MV-4-11 (cell line): ENCODE data around the gene FAM234B.
A peak's percentile ranks its signal among the peaks of the same experiment; 100 is the strongest.

Experiments
- DNase-seq: peaks from one replicate; lab custom pipeline; 2025; lab: John Stamatoyannopoulos, UW

The FAM234B gene, protein sequence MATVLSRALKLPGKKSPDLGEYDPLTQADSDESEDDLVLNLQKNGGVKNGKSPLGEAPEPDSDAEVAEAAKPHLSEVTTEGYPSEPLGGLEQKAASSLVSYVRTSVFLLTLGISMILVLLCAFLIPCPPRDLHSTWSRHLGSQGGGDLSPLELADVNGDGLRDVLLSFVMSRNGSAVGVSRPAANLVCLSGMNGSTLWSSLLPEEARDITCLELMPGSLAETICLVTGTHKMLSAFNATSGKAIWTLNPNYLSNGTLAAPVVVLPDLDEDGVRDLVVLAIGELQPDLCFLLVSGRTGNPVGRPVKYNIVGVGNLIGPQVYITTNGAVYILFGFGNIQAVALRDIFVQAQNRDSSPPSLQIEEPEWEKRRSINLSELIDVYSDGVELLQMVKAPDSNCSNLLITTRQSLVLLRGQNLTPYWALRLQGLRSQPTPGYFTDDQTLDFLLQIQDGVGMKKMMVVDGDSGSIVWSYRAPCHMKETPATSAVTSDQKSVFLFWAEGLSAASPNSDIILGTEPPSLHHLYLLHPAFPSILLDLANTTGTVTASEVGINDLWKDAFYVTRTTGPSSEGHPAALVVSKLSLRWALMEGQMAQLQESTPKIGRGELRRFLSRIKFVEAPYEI

DNA sequence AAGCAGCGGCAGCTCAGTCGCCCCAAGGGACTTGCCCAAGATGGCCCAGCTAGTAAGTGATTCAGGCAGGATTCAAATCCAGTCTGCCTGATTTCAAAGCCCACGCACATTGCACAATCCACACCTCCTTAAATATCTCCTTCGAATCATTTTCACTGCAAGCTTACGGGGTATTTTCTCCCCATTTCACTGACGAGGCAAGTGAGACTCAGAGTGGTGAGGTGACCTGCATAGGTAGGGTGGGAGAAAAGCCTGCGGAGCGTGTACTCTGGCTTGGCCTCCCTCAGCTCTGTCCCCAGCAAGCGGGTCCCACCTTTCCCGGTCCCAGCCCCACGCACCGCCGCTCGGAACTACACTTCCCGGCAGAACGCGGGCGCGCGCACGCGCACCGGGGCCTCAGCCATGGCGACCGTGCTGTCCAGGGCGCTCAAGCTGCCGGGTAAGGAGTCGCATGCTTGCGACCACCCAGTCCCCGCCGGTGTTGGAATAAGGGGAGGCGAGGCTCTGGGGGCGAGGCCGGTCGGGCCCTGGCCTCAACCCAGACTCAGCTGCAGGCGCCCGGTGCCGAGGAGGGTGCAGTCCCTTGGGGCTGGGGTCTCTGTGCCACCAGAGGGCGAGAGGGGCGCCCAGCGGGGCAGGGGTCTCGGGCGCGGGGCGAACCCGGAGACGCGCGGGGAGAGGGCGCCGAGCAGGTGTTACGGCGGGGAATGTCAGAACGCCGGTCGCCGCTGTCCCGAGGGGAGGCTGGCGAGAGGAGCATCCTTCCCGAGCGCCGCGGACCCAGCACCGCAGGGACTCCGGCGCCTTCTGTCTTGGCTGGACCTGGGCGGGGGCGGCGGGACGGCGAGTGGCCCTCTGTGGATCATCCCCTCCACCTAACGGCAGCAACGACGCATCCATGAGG, at the start of gene FAM234B:
Gene FAM234B, plus strand, starts transcription at position 380 of the 904 bp plus-strand sequence. Its CDS starts 23 bp downstream, at position 403.
- peak; percentile 61 for DNase-seq

DNA sequence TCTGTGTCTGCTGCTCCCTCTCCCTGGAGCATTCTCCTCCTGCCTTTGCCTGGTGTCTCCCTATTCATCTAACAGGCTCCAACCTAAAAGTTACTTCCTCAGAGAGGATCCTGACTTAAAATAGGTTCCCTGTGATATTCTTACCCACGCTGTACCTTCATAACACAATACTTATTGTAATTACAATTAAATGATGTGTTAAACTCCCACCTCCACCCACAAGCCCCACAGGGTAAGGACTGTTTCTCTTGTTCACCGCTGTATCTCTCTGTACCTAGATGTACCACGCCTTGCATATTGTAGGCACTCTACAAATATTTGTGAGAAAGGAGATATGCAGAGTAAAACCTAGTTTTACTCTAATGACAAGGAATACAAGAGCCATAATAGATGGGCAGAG, 49.1 kb upstream of the FAM234B start:
- DNase-seq, result no peak

DNA sequence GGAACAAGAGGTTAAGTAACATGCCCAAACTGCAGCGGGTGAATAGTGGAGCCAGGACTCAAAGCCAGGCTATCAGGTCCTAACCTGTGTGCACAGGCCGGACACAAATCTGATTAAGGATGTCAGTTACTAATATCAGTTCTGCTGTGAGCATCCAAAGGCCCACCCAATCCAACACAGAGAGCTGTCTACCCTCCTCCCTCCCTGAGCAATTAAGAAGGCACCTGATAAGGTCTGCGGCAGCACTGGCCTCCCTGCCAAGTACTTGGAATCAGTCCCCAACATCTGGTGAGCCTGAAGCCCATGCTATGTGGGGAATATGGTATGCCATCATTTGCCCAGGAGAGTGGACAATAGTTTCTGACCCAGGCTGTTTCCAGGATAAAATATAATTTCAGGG, 48.0 kb upstream of the FAM234B start:
- DNase-seq, result no peak

DNA sequence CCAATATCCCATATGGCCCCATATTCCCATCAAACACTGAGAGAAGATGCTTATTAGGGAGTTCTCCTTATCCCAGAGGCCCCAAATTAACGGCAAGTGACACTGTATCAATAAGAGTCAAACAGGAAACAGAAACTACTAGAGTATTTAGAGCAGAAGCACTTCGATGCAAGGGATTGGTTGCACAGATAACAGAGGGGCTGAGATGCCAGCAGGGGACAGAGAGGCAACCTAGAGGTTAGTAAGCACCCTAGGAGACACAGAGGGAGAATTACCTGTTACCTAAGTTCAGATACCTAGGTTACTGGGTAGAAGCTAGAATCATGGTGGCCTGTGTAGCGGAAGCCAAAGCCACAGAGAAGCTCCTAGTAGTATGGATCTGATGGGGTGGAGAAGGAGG, 47.0 kb upstream of the FAM234B start:
- DNase-seq, result no peak

DNA sequence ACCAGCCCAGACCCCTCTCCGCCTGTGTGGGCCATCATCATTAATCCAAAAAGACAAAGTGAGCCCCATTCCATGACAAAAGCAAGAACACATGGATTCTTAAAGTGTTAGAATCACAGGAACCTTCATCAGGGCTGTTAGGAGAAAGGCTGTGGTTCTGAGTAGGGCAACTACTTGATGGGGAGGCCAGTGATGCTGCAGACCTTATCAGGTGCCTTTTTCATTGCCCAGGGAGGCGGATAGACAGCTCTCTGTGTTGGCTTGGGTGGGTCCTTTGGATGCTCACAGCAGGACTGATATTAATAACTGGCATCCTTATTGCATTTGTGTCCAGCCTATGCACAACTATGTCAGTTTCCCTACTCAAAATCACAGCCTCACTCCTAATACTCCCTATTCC, 46.4 kb upstream of the FAM234B start:
- DNase-seq, result no peak

DNA sequence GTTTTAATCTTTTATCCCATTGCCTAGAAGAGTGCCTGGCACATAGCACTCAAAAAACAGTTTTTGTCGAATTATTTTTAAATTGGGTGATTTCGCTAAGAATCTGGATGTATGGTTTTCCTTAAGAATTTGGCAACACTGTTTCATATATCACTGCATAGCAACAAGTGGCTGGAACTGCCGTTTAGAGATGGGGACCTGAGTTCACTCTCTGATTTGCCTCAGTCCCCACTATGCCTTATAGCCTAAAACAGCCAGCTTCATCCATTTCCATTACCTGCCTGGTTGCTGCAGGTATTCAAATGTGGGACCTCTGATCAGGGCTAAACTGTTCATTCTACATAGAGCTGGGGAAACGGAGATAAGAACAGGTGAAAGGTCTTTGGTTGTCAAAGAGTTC, 45.9 kb upstream of the FAM234B start:
- DNase-seq, result no peak

DNA sequence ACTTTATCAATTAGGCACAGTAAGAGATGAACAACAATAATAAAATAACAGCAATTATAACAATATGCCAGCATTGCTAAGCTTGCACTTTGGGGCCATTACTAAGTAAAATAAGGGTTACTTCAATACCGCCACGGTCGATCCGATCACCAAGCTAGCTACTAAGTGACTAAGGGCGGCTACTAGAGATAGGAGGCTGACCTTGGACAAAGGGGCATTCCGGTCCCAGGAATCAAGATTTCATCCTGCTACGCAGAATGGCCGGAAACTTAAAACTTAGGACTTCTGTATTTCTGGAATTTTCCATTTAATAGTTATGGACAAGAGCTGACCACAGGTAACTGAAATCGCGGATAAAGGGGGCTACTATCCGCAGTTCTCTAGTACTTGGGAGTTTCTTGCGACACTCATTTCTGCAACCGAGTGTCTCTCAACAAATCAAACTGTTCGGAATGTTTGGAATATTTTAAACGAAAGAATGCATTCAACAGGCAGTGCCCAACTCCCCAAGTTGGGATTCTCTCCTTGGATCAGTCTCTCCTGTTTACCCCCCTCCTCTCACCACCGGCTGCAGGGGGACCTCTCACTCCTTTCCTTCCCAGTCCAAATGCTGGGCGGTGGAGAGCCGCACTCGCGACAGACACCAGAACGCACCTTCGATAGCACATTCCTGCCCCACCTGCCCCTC, 44.8 kb upstream of the FAM234B start:
- DNase-seq, result no peak

DNA sequence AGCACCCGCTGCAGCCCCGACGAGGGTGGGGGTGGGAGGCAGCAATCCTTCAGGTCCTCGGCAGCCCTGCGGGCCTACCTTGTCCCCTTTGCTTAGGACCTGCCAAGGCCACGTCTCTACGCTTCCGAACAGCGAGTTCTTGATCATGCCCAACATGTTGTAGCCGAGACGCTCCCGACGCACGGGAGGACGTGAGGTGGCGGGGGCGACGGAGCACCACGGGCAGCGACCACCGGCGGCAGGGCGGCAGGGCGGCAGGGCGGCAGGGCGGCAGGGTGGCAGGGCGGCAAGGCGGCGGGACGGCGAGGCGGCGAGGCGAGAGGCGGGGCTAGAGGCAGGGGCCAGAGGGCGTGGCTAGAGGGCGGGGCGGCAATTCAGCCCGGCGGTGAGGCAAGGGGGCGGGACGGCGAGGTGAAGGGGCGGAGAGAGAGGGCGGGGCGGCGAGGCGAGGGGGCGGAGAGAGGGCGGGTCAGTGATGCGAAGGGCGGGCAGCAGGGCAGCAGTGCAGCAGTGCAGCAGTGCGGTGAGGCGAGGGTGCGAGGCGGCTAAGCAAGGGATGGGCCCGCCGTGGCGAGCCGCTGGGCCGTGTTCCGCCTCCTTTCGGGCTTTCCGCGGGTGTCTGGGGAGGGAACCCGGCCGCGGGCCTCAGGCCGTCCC, 44.1 kb upstream of the FAM234B start, which contains the start of gene HEBP1:
Gene HEBP1, minus strand, starts transcription at position 307 of the 657 bp plus-strand sequence. Its CDS starts 151 bp downstream, at position 156.
- peak; percentile 62 for DNase-seq

DNA sequence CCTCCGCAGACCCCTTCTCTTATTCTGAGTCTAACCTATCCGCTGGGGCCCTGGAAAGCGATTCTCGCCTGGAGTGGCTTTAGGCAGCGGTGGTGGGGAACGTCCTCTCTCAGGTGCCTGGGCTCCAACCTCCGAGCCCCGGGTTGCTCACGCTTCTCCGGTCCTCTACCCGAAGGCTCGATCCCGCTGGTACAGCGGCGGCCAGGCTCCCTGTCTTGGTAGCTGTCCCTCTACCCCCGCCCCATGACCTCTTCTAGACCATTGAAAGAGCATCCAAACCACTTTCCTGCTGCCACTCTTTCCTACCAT, 43.6 kb upstream of the FAM234B start:
- DNase-seq, result no peak

DNA sequence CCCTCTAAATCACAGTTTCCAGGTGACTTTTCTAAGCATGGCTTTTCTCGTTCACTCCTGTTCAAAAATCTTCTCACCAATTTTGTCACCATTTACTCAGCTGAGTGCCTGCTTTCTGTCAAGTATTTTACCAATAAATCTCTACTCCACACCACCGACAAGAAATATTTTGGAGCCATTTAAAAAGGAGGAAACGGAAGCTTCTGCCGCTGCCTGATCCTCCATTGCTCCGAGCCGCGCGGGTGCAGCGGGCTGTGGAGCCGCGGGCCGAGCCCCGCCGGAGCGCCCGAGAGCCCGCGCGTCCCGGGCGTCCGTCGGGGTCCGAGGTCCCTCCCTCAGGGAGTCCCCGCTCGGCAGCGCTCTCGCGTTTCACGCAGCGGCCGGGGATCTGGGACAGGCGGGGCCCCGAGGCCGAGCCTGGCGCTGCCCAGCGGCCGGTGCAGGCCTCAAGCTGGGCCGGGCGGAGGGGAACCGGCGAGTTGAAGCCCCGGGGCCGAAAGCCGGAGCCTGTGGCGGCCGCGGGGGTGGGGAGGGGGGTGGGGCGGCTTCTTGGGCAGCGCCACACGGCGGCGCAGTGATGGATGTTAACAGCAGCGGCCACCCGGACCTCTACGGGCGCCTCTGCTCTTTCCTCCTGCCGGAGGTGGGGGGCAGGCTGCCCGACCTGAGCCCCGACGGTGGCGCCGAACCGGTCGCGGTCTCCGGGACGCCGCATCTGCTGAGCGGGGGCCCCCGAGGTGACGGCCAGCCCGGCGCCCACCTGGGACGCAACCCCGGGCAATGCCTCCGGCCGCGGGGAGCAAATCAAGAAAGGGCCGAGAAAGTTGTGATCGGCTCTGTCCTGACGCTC, 43.0 kb upstream of the FAM234B start:
- peak; percentile 32 for DNase-seq

DNA sequence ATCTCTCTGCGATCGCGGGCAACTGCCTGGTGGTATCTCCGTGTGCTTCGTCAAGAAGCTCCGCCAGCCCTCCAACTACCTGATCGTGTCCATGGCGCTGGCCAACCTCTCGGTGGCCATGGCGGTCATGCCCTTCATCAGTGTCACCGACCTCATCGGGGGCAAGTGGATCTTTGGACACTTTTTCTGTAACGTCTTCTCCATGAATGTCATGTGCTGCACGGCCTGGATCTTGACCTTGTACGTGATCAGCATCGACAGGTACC, 42.5 kb upstream of the FAM234B start:
- no peak for DNase-seq

DNA sequence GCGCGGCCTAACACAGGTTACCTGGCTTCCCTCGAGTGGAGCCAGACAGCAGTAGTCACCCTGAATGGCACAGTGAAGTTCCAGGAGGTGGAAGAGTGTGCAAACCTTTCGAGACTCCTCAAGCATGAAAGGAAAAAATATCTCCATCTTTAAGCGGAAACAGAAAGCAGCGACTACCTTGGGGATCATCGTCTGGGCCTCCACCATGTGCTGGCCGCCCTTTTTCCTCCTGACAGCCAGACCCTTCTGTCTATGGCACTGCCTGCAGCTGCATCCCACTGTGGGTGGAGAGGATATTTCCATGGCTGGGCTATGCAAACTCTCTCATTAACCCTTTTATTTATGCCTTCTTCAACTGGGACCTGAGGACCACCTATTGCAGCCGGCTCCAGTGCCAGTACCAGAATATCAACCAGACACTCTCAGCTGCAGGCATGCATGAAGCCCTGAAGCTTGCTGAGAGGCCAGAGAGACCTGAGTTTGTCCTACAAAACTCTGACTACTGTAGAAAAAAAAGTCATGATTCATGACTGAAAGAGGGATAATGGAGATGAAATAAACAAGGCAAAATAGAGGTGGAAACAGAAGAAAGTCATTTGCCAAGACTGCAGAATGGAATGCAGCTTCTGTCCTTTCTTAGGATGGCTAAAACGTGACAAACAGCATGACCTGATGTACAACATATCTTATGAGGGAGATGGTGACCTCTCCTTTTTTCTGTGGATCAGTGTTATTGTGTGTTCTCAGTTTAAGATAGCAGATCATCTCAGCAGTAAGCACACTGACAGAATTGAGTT, 41.7 kb upstream of the FAM234B start:
- no peak for DNase-seq

DNA sequence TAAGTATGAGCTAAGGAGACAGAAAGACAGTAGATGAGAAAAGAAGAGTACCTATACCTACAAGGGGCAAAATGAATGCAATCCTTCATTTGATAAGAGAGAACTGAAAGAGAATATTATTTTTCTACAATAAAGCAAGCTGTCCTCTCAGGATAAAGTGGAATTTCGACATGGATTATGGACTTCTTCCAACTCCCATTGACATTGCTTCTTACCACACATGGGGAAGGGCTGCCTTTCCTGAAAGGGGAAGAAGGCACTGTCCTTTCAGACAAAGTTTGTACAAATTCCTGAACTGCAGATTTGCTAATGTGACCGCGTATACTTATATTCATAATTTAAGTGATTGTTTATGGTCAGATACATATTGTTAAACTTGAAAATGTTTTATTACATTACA, 39.8 kb upstream of the FAM234B start:
- peak; percentile 8 for DNase-seq

DNA sequence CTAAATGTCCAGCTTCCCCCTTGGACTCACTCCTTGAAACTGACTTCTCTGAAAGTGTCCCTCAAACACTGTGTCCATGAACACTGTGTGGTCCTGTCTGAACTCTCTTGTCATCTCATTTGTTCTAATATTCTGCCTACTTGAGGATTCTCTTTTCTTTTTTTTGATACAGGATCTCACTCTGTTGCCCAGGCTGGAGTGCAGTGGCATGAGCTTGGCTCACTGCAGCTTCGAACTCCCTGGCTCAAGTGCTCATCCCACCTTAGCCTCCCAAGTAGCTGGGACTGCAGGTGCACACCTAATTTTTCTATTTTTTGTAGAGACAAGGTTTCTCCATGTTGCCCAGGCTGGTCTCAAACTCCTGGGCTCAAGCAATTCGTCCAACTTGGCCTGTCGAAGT, 39.2 kb upstream of the FAM234B start:
- DNase-seq, result no peak

DNA sequence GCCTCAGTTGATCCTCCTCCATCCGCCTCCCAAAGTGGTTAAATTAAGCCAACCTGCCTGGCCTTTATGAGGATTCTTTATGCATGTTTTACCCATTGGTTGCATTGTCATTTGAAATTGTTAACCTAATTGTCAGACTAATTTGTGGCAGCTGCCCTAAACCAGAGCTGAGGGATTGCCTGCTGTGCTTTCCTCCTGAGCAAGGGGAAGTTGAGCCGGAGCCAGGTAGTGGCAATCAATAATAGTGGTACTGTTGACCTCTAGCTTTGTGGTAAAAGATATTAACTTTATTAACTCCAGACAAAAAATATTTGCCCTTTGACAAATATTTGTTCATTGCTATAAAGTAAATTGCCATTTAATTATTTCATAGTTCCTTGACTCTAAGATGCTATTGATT, 38.5 kb upstream of the FAM234B start:
- no peak for DNase-seq

DNA sequence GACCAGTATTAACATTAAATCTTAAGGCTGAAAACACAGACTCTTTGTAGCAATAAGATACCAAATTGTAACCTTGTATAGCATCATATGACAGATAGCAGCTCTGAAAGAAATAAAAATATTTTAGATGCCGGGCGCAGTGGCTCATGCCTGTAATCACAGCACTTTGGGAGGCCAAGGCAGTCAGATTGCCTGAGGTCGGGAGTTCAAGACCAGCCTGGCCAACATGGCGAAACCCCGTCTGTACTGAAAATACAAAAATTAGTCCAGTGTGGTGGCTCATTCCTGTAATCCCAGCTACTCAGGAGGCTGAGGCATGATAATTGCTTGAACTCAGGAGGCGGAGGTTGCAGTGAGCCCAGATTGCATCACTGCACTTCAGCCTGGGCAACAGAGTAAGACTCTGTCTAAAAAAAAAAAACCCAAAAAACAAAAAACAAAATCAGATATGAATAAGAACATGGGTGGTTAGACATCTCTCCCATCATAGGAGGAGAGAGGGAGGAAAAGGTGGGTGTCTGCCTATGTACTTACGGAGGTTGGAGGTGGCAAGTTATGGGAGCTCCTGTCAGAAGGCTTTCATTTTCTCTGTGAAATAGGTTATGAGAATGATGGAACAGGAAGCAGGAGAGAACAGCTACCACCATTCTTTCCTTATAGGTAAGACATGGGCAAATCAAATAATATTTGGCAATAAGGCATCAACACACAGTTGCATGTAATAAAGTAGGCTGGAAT, 36.5 kb upstream of the FAM234B start:
- no peak for DNase-seq

DNA sequence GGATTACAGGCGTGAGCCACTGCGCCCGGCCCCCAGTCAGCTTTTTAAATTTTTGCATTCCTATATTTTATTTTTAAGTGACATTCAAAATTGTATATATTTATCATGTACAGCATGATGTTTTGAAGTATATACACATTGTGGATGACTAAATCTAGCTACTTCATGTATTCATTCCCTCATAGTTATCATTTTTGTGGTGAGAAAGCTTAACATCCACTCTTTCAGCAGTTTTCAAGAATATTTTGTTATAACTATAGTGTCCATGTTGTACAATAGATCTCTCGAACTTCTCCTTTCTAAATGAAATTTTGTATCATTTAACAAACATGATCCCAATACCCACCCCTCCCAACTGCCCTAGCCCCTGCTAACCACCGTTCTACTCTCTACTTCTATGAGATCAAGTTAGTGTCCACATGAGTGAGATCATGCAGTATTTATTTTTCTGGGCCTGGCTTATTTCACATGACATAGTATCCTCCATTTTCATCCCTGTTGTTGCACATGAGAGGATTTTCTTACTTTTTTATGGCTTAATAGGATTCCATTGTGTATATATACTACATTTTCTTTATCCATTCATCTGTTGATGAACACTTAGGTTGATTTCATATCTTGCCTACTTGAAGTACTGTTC, 35.3 kb upstream of the FAM234B start:
- DNase-seq, result no peak

DNA sequence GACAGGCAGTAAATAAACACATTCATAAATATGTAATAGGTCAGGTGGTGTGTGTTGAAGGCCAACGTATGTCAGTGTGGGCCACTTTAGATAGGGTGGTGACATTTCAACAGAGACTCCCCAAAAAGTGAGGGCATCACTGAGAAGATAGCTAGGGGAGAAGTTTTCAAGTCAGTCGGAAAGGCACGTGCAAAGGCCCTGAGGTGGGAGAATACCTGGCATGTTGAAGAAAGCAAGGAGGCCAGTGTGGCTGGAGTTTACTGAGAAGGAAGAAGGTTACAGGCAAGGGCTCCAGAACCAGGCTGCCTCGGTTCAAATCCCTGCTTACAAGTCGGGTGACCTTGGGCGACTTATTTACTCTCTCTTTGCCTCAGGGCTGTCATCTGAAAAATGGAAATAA, 33.1 kb upstream of the FAM234B start:
- DNase-seq, result no peak

DNA sequence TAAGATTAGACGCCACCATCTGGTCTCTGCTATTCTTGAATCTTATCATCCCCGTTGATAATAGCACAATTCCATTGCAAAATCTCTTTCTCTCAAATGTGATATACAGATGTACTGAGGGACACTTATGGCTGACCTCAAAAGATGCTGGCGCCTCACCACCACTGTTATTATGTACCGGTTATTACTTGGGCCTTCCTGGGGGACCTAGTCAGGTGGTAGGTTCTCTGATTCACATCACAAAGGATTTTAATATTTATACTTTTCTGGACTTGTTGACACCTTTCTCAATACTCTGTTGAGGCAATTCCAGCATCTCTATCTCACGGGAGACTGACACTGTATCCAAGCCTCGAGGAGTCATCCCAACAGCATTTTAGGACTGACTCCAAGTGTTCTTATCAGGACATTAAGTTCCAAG, 21.3 kb upstream of the FAM234B start:
- DNase-seq, result no peak
